ENCODE results near the gene IPO13. TPM values are rescaled to one million over a fixed set of nuclear protein-coding genes. Genes with fewer than 3 reads are reported as not detected.

IPO13 gene
- 11.6 to 17.0 TPM (median 16.1 TPM) in 5 replicates for total RNA-seq (2022; extraction: Qiagen RNA extraction)

GRCh38 chr1:43946236-43947060 is at the start of gene IPO13:
TSS of gene IPO13 (plus strand) at chr1:43946950. CDS start at chr1:43947601, 651 bp downstream.

GRCh38 chr1:43933386-43934100 is 13.2 kb upstream of the IPO13 start, which contains the start of gene ARTN:
TSS of gene ARTN (plus strand) at chr1:43933801. CDS start at chr1:43935657, 1,856 bp downstream.

GRCh38 chr1:43969746-43970466 is 23.2 kb downstream of the IPO13 start, which contains the start of gene DPH2:
TSS of gene DPH2 (plus strand) at chr1:43970010. CDS start at chr1:43970176, 166 bp downstream.

DNA sequence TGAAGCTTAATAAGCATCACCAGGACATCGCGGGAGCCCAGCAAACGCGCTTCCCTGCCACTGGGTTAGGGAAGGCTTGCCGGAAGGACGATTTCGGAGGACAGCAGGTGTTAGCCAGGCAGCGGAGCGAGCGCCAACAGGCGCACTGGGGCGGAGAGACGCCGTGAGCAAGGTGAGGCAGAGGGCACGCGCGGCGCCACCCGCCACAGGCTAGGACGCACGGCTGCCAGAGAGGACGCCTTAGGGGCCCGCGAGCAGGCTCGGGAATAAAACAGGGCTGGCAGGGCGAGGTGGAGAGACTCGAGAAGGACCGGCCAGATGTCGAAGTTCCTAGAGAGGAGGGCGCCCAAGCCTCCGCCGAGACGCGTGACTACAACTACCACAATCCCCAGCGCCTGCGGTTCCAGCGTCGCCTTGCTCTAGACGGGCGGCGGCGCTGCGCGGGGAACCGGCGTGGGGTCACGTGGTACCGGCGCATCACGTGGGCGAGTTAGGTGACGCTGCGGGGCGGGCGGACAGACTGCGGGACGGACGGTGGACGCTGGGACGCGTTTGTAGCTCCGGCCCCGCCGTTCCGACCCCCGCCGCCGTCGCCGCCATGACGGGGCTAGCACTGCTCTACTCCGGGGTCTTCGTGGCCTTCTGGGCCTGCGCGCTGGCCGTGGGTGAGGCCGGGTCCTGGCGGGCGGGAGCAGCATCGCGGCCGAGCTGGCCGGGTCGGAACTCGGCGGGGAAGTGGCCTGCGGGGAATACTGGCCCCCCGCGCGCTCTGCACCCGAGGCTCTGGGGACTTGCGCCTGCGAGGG is 27.9 kb downstream of the IPO13 start, which contains the start of gene ATP6V0B:
Gene ATP6V0B (plus strand): TSS at position 518 of the 806 bp plus-strand sequence. CDS start 81 bp downstream, at position 599.

DNA sequence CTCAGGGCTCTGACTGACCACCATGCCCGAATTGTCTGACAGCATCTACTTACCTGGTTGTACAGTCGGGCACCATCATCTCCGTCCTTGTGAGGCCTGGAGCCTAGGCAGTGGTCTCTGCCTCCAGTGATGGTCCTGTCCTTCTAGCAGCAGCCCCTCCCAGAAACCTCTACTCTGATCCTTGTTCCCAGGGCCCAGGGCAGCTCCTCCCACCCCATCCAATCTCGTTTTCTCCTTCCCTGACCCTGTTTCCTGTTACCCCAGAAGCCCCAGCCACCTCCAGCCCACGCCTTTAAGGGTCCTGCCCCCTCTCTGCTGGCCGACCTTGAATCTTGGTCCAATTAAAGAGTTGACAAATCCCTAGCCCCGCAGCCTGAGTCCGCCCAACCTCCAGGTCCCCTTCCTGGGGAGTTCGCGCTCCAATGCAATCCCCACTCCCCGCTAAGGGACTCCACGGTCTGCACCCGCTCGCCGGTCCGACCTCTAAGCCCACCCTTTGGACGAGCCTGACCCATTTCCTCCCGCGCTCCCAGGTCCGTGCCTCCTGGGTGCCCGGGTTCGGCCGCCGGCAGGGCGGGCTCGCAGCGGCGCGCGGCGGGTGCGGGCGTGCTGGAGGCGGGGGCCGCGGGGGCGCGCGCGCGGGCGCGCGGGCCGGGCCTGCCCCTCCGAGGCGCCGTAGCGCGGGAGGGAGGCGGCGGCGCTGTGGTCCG is 32.0 kb downstream of the IPO13 start, which contains the start of gene B4GALT2:
Gene B4GALT2 (plus strand): TSS at position 660 of the 710 bp plus-strand sequence. CDS start 1,951 bp downstream, outside the sequence.

DNA sequence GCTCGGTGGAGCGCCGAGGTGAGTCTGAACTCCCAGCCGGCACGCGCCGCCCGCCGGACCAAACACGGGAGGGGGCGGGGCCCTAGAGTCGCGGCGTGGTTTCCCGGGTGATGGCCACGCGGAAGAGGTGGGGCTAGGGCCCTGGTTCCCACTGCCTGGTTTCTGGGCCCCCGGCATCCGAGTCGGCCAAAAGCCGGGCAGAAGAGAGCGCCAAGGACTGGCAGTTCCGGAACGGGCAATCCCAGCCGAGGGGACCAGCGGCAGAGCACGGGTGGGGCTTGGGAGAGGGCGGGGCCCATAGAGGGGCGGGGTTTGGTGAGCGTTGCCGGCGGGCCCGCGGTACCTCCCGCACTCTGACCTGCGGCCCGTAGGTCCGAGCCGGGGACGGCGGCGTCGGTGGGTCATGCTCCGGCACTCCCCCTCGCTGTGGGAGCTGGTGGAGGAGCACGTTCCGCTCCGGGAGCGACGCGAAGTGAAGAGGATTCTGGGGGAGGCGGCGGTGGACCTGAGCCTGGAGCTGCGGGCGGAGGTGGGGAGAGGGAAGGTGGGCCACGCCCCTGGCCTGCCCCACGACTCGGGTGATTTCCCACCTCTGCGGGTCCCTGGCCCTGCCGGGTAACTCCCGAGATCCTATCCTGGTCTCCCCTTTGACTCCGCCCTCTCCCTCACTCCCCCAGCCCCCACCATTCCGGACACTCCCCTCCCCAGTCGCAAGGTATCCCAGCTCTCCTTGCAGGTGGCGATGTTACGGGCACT is 44.9 kb downstream of the IPO13 start, which contains the start of gene CCDC24:
Gene CCDC24 (plus strand): TSS at position 124 of the 756 bp plus-strand sequence. CDS start 280 bp downstream, at position 404.

Other genes with a start within 250 kb of the IPO13 start
- gene ST3GAL3, start 239.4 kb upstream of the IPO13 start, total RNA-seq (2022; extraction: Qiagen RNA extraction) = 2.3 to 3.9 TPM (median 2.7 TPM) in 5 replicates
- gene ARTN, start 13.1 kb upstream of the IPO13 start, total RNA-seq (2022; extraction: Qiagen RNA extraction) = 0.15 to 0.27 TPM (median 0.20 TPM) in 5 replicates
- gene DPH2, start 23.1 kb downstream of the IPO13 start, total RNA-seq (2022; extraction: Qiagen RNA extraction) = 39.6 to 43.7 TPM (median 41.5 TPM) in 5 replicates
- 96.0 to 178 TPM (median 153 TPM) in 5 replicates for gene ATP6V0B, start 28.0 kb downstream of the IPO13 start, total RNA-seq (2022; extraction: Qiagen RNA extraction)
- 46.6 to 71.8 TPM (median 68.6 TPM) in 5 replicates for gene B4GALT2, start 32.3 kb downstream of the IPO13 start, total RNA-seq (2022; extraction: Qiagen RNA extraction)
- gene CCDC24, start 44.6 kb downstream of the IPO13 start, total RNA-seq (2022; extraction: Qiagen RNA extraction) = 5.7 to 8.3 TPM (median 7.8 TPM) in 5 replicates
- 11.9 to 17.8 TPM (median 17.0 TPM) in 5 replicates for gene SLC6A9, start 84.5 kb downstream of the IPO13 start, total RNA-seq (2022; extraction: Qiagen RNA extraction)
- gene KLF17, start 171.9 kb downstream of the IPO13 start, total RNA-seq (2022; extraction: Qiagen RNA extraction) = 0.27 to 0.50 TPM (median 0.34 TPM) in 5 replicates
- gene KLF18, start 194.7 kb downstream of the IPO13 start, total RNA-seq (2022; extraction: Qiagen RNA extraction) = 0.02 to 0.03 TPM in 2 of 5 replicates, not detected in the others

All from A549 treated with CORT108297 at 1 μM for 4 hours (cell line).